Nucleus accumbens (tissue), 56 donors: ENCODE measurements around the gene CYP4Z1.
"Not testable (repeated sequence)": the region's sequence is repeated elsewhere in the genome, so short reads cannot be mapped to it uniquely, and the experiment has no call there.

Experiments used
- DNase-seq, 56 donors: peaks; one replicate each; lab custom pipeline; 2025; lab: John Stamatoyannopoulos, UW

CYP4Z1 gene

DNA sequence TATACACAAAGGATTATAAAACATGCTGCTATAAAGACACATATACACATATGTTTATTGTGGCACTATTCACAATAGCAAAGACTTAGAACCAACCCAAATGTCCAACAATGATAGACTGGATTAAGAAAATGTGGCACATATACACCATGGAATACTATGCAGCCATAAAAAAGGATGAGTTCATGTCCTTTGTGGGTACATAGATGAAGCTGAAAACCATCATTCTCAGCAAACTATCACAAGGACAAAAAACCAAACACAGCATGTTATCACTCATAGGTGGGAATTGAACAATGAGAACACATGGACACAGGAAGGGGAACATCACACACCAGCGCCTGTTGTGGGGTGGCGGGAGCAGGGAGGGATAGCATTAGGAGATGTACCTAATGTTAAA is 60.0 kb downstream of the CYP4Z1 start:
- DNase-seq: not testable (repeated sequence)

DNA sequence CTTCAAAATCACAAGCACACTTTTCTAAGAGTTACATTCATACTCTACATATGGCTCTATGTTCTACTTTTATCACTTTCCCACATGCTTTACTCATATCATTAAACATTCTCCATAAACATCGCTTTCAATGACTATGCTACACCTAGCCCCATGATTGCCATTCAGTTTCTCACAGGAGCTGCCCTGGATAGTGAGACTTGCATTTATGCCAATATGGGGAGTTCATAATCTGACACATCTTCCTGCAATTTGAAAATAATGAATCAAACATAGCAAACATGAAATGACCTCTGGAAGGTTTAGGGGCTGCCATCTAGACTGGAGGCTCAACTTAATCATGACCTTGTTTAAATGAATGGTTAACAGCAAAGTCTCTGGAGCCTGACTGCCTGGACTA is 61.2 kb downstream of the CYP4Z1 start:
- DNase-seq: no peak

DNA sequence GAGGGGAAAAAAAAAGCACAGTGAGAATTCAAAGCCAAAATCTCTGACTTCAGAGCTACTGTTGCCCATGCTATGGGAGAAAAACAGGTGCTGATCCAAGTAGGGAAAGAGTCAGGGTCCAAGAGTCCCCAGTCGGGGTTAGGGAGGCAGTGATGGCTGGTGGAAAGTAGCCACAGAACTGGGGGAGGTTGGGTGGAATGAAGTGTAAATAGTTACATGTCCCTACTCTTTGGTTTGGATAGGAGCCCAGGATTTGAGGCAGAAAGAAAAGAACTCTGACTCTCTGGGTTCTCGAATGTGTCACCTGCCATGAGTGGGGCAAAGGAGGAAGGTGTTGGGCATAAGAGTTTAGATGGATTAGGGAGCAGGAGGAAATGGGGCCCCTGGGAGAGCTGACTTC is 61.8 kb downstream of the CYP4Z1 start:
- not testable (repeated sequence) for DNase-seq

DNA sequence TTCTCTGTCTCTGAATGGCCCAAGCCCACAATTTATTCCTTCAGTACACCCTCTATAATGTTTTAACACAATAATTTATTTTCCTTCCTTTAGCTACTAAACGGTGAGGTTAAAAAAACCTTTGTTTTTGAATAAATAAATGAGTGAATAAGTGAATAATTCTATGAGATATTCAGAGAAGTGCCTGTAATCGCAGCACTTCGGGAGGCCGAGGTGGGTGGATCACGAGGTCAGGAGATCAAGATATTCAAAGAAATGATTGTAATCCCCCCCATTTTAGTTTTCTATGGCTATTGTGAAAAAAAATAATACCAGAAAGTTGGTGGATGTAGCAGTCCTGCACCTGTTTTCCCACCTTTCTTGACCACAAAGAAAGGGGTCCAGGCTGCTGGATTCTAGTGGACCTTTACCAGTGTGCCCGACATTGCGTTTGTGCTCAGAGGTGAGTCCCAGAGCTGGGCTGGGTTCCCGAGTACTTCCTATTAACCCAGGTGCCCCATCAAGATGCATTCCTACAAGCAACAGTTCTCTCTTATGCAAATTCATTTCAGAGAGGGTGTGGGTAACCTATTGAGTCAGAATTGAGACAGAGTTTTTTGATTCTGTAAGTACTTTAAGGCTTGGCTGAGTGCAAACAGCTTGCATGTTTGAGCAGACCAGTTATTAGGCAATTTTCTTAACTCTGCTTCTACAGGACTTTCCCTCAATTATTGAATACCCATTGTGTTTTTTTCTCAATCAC is 62.6 kb downstream of the CYP4Z1 start:
- DNase-seq: not testable (repeated sequence)

DNA sequence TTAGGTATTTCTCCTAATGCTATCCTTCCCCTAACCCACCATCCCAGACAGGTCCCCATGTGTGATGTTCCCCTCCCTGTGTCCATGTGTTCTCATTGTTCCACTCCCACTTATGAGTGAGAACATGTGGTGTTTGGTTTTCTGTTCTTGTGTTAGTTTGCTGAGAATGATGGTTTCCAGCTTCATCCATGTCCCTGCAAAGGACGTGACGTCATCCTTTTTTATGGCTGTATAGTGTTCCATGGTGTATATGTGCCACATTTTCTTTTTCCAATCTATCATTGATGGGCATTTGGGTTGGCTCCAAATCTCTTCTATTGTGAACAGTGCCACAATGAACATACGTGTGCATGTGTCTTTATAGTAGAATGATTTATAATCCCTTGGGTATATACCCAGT is 65.6 kb downstream of the CYP4Z1 start:
- not testable (repeated sequence) for DNase-seq

DNA sequence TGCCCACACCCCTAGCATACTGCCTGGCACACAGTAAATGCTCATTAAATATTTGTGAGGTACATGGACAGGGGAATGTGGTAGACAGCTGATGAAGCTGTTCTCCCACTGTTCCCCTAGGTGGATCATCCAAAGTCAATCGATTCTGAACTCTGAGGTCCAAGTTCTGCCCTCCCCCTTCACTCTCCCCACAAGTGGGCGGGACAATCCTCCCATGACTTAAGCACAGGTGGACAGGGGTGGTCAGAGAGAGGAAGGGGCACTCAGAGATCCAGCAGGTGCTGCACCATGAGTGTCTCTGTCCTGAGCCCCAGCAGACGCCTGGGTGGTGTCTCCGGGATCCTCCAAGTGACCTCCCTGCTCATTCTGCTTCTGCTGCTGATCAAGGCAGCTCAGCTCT is 70.2 kb downstream of the CYP4Z1 start, which contains the start of gene CYP4A22:
TSS of gene CYP4A22 (plus strand) at position 244 of the 400 bp plus-strand sequence. CDS start at position 289, 45 bp downstream.
- no peak for DNase-seq

DNA sequence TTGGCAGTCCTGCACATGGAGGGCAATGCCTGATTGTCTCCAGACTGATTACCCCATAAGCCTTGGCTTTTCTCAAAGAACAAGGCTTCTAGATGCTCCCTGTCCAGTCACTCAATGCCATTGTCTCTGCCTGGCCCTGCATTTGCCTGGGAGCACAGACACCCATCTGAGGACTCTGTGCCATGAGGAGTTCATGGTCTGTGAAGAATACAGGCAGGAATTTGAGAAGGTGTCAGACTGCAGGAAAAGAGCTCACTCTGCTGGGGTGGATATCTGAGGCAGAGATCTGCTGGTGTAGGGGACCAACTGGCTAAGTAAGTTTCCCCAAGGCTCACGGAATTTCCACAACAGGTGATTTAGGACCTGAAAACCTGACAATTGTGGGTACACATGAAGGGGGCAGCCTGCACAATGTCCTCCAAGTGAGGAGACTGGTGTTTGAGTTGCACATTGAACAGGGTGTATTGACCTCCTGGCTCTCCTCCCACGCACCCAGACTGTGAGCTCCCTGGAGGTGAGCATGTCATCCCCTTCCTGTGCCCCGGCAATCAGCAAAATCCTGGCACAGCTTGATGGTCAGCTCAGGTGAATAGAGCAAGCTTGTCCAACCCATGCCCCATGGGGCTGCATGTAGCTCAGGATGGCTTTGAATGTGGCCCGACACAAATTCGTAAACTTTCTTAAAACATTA is 71.0 kb downstream of the CYP4Z1 start:
- no peak for DNase-seq

DNA sequence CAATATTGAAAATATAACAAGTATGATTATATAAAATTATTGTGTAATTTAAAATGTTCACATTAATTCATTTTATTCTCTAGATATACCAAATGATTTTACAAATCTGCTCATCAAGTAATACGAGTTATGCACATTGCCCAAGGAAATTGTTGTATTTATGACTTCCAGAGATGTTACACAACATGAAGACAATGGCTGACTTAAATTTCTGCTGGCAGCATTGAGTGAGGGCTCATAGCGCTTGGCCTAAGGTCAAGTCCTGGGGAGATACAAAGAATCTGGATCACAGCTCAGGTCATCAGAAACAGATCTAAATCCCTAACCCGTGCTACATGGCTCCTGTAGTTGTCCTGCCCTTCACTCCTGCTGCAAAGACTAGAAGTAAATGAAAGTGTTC is 73.3 kb downstream of the CYP4Z1 start:
- DNase-seq: not testable (repeated sequence)

DNA sequence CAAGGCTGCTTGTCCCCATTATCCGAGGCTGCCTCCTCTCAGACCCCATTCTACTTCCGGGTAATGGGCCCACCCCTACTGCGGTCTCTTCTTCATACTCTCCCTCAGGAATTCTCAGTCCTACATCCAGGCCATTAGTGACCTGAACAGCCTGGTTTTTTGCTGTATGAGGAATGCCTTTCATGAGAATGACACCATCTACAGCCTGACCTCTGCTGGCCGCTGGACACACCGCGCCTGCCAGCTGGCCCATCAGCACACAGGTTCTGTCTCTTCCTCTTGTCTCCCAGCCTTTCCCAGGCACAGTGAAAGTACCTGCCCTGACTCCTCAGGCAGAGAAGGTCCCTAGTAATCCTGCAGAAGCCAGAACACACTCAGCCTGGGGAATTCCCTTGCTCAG is 76.6 kb downstream of the CYP4Z1 start:
- not testable (repeated sequence) for DNase-seq

DNA sequence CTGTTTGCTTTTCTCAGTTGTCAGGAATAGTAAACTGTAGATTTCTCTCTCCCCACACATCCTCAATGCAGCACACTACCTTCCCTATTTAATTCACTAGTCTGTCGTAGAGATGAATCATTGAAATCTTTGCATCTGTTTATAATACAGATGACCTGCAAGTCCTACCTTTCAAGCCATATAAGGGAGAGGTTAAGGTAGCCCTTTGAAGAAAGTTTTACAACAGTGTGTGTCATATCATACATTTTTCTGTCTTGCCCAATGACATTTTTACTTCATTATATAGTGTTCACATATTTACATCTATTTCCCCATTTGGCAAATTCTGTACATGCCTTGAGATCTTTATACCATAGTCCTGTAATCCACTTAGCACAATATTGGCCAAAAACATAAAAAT is 79.5 kb downstream of the CYP4Z1 start:
- not testable (repeated sequence) for DNase-seq

DNA sequence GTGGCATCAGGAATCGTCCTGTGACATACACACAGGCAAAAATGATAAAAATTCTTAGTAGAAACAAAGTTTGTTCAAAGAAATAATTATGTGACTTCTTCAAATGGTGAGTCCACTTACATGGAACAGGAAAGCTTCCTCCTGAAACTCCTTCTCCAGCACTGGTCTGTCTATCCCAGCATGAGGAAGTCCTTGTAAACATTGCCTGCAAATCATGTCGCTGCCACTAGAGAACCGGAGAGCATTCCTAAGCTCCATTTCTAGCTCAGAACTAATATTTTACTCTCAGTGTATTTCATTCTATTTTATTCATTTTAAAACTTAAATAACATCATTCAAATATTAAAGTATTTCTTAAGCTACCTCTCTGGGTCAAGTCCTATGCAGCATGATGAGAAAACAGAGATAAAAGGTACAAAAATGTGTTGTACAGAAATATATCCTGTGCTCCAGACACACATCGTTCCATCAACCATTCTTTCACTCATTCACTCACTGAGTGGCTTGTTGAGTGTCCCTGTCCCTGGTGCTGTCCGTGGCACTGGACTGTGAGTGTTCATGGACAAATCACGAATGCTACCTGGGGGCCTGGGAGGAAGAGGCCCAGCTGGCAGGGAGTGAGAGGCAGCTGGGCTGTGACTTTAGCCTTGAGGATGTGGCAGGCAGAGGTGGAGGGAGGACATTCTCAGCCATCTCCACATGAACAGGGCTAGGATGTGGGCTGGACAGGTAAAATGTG is 80.2 kb downstream of the CYP4Z1 start:
- no peak for DNase-seq

DNA sequence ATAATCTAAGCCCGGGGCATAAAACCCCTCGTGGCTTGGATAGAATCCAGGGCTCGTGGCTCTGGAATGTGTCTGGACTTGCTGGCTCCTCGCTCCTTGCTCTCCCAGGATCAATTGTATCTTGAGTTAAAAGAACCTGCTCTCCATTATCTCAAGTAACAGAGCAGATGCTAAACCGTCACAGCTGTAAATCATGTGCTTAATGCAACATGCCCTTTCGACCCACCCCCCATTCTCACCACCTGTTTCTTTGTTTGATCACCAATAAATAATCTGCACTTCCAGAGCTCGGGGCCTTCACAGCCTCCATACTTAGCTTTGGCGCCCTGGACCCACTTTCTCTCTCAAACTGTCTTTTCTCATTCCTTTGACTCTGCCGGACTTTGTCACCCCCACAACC is 82.1 kb downstream of the CYP4Z1 start:
- DNase-seq: not testable (repeated sequence)

DNA sequence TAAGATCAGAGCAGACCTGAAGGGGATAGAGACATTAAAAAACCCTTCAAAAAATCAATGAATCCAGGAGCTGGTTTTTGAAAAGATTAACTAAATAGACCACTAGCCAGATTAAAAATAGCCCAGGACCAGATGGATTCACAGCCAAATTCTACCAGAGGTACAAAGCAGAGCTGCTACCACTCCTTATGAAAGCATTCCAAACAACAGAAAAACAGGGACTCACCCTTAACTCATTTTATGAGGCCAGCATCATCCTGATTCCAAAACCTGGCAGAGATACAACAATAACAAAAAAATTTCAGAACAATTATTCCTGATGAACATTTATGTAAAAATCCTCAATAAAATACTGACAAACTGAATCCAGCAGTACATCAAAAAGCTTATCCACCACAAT is 89.4 kb downstream of the CYP4Z1 start:
- DNase-seq: not testable (repeated sequence)

DNA sequence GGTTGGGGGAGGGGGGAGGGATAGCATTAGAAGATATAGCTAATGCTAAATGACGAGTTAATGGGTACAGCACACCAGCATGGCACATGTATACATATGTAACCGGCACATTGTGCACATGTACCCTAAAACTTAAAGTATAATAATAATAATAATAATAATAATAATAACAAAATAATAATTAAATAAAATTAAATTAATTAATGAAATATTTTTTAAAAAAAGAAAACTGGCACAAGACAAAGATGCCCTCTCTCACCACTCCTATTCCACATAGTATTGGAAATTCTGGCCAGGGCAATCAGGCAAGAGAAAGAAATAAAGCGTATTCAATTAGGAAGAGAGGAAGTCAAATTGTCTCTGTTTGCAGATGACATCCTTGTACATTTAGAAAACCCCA is 90.9 kb downstream of the CYP4Z1 start:
- not testable (repeated sequence) for DNase-seq

DNA sequence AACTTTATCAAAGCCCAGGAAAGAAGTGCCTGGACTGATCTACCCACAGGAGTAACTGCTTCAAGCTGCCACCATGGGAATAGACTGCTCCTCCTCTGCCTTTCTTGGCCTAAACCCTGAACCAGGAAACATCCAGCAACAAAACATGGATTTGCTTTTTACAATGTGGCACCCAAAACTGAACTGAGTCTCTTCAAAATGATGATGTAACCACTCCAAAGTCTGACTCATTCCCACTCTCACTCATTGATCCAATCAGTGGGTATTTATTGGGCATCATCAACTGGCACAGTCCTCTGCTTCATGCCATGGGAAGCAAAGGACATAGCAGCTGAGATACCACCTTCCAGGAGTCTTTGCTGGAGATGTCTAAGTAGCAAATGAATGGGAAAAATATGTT is 93.7 kb downstream of the CYP4Z1 start:
- no peak for DNase-seq

DNA sequence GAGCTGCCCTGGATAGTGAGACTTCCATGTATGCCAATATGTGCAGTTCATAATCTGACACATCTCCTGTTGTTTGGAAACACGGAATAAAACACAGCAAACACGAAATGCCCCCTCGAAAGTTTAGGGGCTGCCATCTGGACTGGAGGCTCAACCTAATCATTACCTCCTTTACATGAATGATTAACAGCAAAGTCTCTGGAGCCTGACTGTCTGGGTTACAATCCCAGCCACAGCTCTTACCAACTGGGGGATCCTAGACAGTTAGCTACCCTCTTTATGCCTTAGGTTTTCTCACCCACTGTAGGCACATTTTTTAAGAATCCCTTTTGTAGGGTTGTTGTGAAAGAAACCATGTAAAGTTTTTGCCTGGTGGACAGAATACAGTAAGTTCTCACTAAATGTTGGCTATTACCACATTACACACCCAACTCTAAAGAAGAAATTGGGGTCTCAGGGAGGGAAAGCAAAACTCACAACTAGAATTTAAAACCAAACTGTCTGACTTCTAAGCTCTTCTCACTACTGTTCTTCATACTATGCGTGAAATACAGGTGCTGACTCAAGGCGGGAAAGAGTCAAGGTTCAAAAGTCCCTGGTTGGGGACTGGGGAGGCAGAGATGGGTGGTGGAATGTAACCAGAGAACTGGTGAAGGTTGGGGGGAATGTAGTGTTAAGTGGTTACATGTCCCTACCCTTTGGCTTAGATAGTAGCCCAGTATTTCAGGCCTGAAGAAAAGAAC is 94.4 kb downstream of the CYP4Z1 start:
- DNase-seq: no peak

DNA sequence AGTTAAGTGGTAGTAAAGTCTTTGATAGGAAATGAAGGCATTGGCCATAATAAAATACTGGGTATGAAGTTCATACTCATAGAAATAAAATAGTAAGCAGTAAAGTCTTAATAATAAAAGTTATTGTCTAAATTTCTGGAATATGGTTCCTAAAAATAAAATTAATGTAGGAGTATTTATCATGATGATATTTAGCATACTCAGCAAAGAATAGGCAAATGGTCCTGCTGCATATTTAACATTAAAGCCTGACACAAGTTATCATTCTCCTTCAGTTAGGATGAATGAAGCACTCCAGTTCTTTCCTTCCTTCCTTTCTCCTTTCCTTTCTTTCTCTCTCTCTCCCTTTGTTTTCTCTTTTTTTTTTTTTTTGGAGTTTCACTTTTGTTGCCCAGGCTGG is 97.5 kb downstream of the CYP4Z1 start:
- DNase-seq: no peak
